ENCODE data around the gene CDH23. TPM values are rescaled to one million over a fixed set of nuclear protein-coding genes. Genes with fewer than 3 reads are reported as not detected.

Gene CDH23
- total RNA-seq, 1 experiment from 2014 or later = not detected

GRCh38 chr10:71743866-71744265, 347.1 kb downstream of the CDH23 start:
- no TSS peak for BruUV-seq (replicated peaks)
- Histone ChIP-seq H3K27me3 (ENCODE audit: low read length) (no peaks in the 10 kb centered on the region), H3K9ac (ENCODE audit: low read length) (no peak overlapping the region), H3K4me1 (ENCODE audit: insufficient read depth, low read length) (no peaks in the 10 kb centered on the region), H4K20me1 (ENCODE audit: low read length) (no peaks in the 10 kb centered on the region), H3K9me3 (ENCODE audit: low read length) (no peaks in the 10 kb centered on the region), H3F3A (ENCODE audit: low read length, unreplicated experiment) (no peaks in the 10 kb centered on the region), H3K27ac (ENCODE audit: low read length) (no peak overlapping the region), H3K36me3 (ENCODE audit: low read depth, low read length) (no peaks in the 10 kb centered on the region), H3K4me3 (ENCODE audit: low read length) (no peak overlapping the region), H3K4me2 (ENCODE audit: low read length) (no peak overlapping the region), H3K79me2 (ENCODE audit: low read length) (no peaks in the 10 kb centered on the region), H3K9me2 (replicated peaks; ENCODE audit: low read length) (no peaks in the 10 kb centered on the region), H2AFZ (ENCODE audit: low read length) (no peak overlapping the region)
- POLR2A ChIA-PET (ENCODE audit: unreplicated experiment) = no interaction called here
- DNase-seq (no peak), ATAC-seq (no peak)
- CTCF ChIA-PET = no interaction called here
- TF ChIP-seq EZH2 (IDR thresholded peaks at IDR 0.05; ENCODE audit: low read length, unreplicated experiment) (no peak), EZH2phosphoT487 (IDR thresholded peaks at IDR 0.05; ENCODE audit: borderline replicate concordance, low read length) (no peak)
- TF ChIP-seq, protein P1, sequence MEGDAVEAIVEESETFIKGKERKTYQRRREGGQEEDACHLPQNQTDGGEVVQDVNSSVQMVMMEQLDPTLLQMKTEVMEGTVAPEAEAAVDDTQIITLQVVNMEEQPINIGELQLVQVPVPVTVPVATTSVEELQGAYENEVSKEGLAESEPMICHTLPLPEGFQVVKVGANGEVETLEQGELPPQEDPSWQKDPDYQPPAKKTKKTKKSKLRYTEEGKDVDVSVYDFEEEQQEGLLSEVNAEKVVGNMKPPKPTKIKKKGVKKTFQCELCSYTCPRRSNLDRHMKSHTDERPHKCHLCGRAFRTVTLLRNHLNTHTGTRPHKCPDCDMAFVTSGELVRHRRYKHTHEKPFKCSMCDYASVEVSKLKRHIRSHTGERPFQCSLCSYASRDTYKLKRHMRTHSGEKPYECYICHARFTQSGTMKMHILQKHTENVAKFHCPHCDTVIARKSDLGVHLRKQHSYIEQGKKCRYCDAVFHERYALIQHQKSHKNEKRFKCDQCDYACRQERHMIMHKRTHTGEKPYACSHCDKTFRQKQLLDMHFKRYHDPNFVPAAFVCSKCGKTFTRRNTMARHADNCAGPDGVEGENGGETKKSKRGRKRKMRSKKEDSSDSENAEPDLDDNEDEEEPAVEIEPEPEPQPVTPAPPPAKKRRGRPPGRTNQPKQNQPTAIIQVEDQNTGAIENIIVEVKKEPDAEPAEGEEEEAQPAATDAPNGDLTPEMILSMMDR (conservative IDR thresholded peaks at IDR 0.05; ENCODE audit: low read depth, low read length) = no peak
- intact Hi-C loops (cut with micrococcal nuclease) = no loop called here

DNA sequence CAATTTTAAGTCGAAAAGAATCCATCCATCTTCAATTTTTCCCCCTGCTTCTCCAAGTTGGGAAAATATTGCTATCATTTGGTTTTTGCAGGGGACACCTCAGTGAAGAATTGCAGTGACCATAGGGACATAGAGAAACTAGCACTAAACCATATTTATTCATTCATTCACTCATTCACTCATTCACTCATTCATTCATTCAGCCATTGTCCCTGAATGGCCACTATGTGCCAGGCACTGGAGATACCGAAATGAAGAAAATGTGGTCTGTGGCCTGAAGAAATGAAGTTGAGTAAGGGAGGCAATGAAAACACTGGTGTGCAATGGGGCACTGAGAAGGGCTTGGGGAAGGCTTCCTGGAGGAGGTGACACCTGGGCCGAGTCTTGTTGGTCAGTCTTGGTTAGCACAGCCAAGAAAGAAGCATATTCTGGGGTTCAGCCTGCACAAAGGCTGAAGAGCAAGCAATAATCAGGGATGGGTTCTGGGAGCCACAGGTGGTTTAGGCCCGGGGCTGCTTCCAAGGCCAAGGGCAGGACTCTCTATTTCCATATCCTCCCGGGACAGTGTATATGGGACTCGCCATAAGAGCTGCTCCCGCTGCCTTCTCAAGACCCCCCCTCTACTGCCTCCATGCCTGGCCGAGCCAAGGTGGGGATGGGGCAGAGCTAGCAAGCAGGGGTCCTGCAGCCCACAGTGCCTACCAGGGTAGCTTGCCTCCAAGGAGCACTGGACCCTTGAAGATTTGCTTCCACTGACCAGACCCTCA, 348.4 kb downstream of the CDH23 start:
- Histone ChIP-seq H3K27me3 (ENCODE audit: low read length) (no peaks in the 10 kb centered on the region), H3K9me2 (replicated peaks; ENCODE audit: low read length) (no peaks in the 10 kb centered on the region), H2AFZ (ENCODE audit: low read length) (no peak overlapping the region), H4K20me1 (ENCODE audit: low read length) (no peaks in the 10 kb centered on the region), H3K4me1 (ENCODE audit: insufficient read depth, low read length) (no peaks in the 10 kb centered on the region), H3K36me3 (ENCODE audit: low read depth, low read length) (no peaks in the 10 kb centered on the region), H3K9me3 (ENCODE audit: low read length) (no peaks in the 10 kb centered on the region), H3K9ac (ENCODE audit: low read length) (no peak overlapping the region), H3K4me3 (ENCODE audit: low read length) (no peak overlapping the region), H3F3A (ENCODE audit: low read length, unreplicated experiment) (no peaks in the 10 kb centered on the region), H3K4me2 (ENCODE audit: low read length) (no peak overlapping the region), H3K79me2 (ENCODE audit: low read length) (no peaks in the 10 kb centered on the region), H3K27ac (ENCODE audit: low read length) (no peak overlapping the region)
- intact Hi-C loops (cut with micrococcal nuclease) = no loop called here
- ATAC-seq = no peak
- DNase-seq = no peak
- POLR2A ChIA-PET (ENCODE audit: unreplicated experiment) = no interaction called here
- TF ChIP-seq EZH2phosphoT487 (IDR thresholded peaks at IDR 0.05; ENCODE audit: borderline replicate concordance, low read length) (no peak), EZH2 (IDR thresholded peaks at IDR 0.05; ENCODE audit: low read length, unreplicated experiment) (no peak)
- TF ChIP-seq, protein P1 (conservative IDR thresholded peaks at IDR 0.05; ENCODE audit: low read depth, low read length) = no peak
- CTCF ChIA-PET = no interaction called here
- BruUV-seq (replicated peaks) = no TSS peak

DNA sequence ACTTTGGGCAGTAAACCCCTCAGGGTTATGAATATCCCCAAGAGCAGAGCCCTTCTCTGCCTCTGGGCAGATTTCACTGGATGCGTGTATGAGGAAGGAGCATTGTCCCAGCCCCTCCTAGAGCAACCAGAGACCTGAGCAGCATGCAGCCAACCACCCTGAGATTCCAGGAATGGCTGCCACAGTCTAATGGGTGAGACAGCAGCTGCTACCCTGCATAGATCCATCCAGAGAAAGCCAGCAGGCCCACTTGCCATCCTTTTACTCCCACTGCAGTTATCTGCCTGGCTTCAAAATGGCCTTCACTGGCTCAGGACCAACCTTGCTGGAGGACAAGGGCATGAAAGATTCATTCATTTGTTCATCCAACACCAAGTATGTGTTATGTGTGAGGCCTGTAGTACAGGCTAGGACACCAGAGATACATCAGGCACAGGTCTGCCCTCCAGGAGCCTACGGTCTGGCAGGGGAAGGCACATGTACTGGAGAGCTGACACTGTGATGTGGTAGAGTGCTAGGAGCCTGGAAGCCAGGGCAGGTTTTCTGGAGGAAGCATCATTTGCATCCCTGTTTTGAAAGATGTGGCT, 349.0 kb downstream of the CDH23 start:
- H3K27ac ChIP-seq (ENCODE audit: low read length) = no peak overlapping the region
- no peaks in the 10 kb centered on the region for H3K4me1 ChIP-seq (ENCODE audit: insufficient read depth, low read length)
- H3K9ac ChIP-seq (ENCODE audit: low read length) = no peak overlapping the region
- POLR2A ChIA-PET (ENCODE audit: unreplicated experiment) = no interaction called here
- H3K9me3 ChIP-seq (ENCODE audit: low read length) = no peaks in the 10 kb centered on the region
- no peaks in the 10 kb centered on the region for H3F3A ChIP-seq (ENCODE audit: low read length, unreplicated experiment)
- no peak overlapping the region for H3K4me2 ChIP-seq (ENCODE audit: low read length)
- no peaks in the 10 kb centered on the region for H4K20me1 ChIP-seq (ENCODE audit: low read length)
- H3K79me2 ChIP-seq (ENCODE audit: low read length) = no peaks in the 10 kb centered on the region
- H3K36me3 ChIP-seq (ENCODE audit: low read depth, low read length) = no peaks in the 10 kb centered on the region
- no peak for TF ChIP-seq EZH2 (IDR thresholded peaks at IDR 0.05; ENCODE audit: low read length, unreplicated experiment)
- TF ChIP-seq, protein P1 (conservative IDR thresholded peaks at IDR 0.05; ENCODE audit: low read depth, low read length) = no peak
- TF ChIP-seq EZH2phosphoT487 (IDR thresholded peaks at IDR 0.05; ENCODE audit: borderline replicate concordance, low read length) = no peak
- CTCF ChIA-PET = no interaction called here
- ATAC-seq (no peak), DNase-seq (no peak)
- H3K4me3 ChIP-seq (ENCODE audit: low read length) = no peak overlapping the region
- intact Hi-C loops (cut with micrococcal nuclease) = no loop called here
- H3K9me2 ChIP-seq (replicated peaks; ENCODE audit: low read length) = no peaks in the 10 kb centered on the region
- BruUV-seq (replicated peaks) = no TSS peak
- H3K27me3 ChIP-seq (ENCODE audit: low read length) = no peaks in the 10 kb centered on the region
- no peak overlapping the region for H2AFZ ChIP-seq (ENCODE audit: low read length)
